MG63 (cell line): Measurements from ENCODE around the gene C11orf68. TPM values are rescaled to one million over a fixed set of nuclear protein-coding genes. Genes with fewer than 3 reads are reported as not detected.
A peak's percentile ranks its signal among the peaks of the same experiment; 100 is the strongest.
"Not testable (repeated sequence)": the region's sequence is repeated elsewhere in the genome, so short reads cannot be mapped to it uniquely, and the experiment has no call there.

Experiments used
- DNase-seq: peaks from one replicate; pipeline ENCODE4 v3.0.0-alpha.2; 2020
- H3K27me3 ChIP-seq: fragments of 250-450 bp; sonication (Bioruptor Pico); 2 replicates; pipeline ENCODE4 v1.5.1; 2020; ENCODE audit warnings: mild to moderate bottlenecking, moderate library complexity
- H3K36me3 ChIP-seq: fragments of 250-450 bp; sonication (Bioruptor Pico); 2 replicates; pipeline ENCODE4 v1.5.1; 2020; ENCODE audit warnings: mild to moderate bottlenecking, moderate library complexity
- H3K4me3 ChIP-seq: fragments of 250-450 bp; sonication (Bioruptor Pico); 2 replicates; pipeline ENCODE4 v1.5.1; 2020; ENCODE audit warnings: mild to moderate bottlenecking, moderate library complexity
- H3K9me3 ChIP-seq: fragments of 250-450 bp; sonication (Bioruptor Pico); 2 replicates; pipeline ENCODE4 v1.5.1; 2020; ENCODE audit warnings: mild to moderate bottlenecking, moderate library complexity
- total RNA-seq: library from RNA; depleted of rRNA; stranded (reverse); fragments of >200 nt; shearing (Covaris generic); gene quantifications from 2 replicates; pipeline ENCODE4 v1.2.3, GENCODE V29; 2014; ENCODE audit warnings: low replicate concordance

The C11orf68 gene
- total RNA-seq, 1 experiment from 2014 or later: 46.6 TPM

- Histone ChIP-seq H3K27me3 (no peaks in the 10 kb centered on the region), H3K36me3 (peaks cover 41% of the 10 kb centered on the region), H3K4me3 (peak within 1 kb of the TSS; percentile 98), H3K9me3 (no peaks in the 10 kb centered on the region)
- DNase-seq: peak; percentile 98
Observed at GRCh38 chr11:65900125-65900898, 18.6 kb downstream of the C11orf68 start, which contains the start of gene FOSL1. Gene FOSL1 (minus strand): TSS chr11:65900388. CDS start chr11:65900339, 49 bp downstream.

- Histone ChIP-seq H3K27me3 (no peaks in the 10 kb centered on the region), H3K36me3 (peaks cover 47% of the 10 kb centered on the region), H3K9me3 (no peaks in the 10 kb centered on the region), H3K4me3 (peak overlapping the region; percentile 98)
- peak; percentile 92 for DNase-seq
Observed at GRCh38 chr11:65899356-65900124, 19.3 kb downstream of the C11orf68 start.

- no peak for DNase-seq
- peak overlapping the region; percentile 98 for H3K4me3 ChIP-seq
- H3K27me3 ChIP-seq: no peaks in the 10 kb centered on the region
- H3K9me3 ChIP-seq: no peaks in the 10 kb centered on the region
- H3K36me3 ChIP-seq: peaks cover 54% of the 10 kb centered on the region
Observed at GRCh38 chr11:65898656-65899355, 20.1 kb downstream of the C11orf68 start.

GRCh38 chr11:65897020-65897471 lies 21.8 kb downstream of the C11orf68 start:
- Histone ChIP-seq H3K4me3 (peak overlapping the region; percentile 98), H3K9me3 (no peaks in the 10 kb centered on the region), H3K27me3 (no peaks in the 10 kb centered on the region), H3K36me3 (peaks cover 70% of the 10 kb centered on the region)
- DNase-seq: no peak

- no peak for DNase-seq
- Histone ChIP-seq H3K9me3 (no peaks in the 10 kb centered on the region), H3K4me3 (peak overlapping the region; percentile 98), H3K27me3 (no peaks in the 10 kb centered on the region), H3K36me3 (peaks cover 77% of the 10 kb centered on the region)
Observed at GRCh38 chr11:65896034-65896999, 22.5 kb downstream of the C11orf68 start.

- no peak for DNase-seq
- H3K36me3 ChIP-seq: peaks cover 79% of the 10 kb centered on the region
- no peaks in the 10 kb centered on the region for H3K27me3 ChIP-seq
- H3K4me3 ChIP-seq: peak overlapping the region; percentile 98; the same call in 1 of the 2 replicates
- no peaks in the 10 kb centered on the region for H3K9me3 ChIP-seq
Observed at GRCh38 chr11:65895482-65895981, 23.3 kb downstream of the C11orf68 start.

GRCh38 chr11:65894034-65894591 lies 24.7 kb downstream of the C11orf68 start:
- DNase-seq: no peak
- Histone ChIP-seq H3K36me3 (peaks cover 72% of the 10 kb centered on the region), H3K27me3 (no peaks in the 10 kb centered on the region), H3K9me3 (no peaks in the 10 kb centered on the region), H3K4me3 (no peak overlapping the region)

- Histone ChIP-seq H3K4me3 (peak overlapping the region; percentile 91), H3K36me3 (peaks cover 62% of the 10 kb centered on the region), H3K27me3 (no peaks in the 10 kb centered on the region), H3K9me3 (no peaks in the 10 kb centered on the region)
- no peak for DNase-seq
Observed at GRCh38 chr11:65892661-65893317, 26.1 kb downstream of the C11orf68 start.

GRCh38 chr11:65892137-65892540 lies 26.7 kb downstream of the C11orf68 start:
- H3K27me3 ChIP-seq, H3K9me3 ChIP-seq: not testable (repeated sequence)
- DNase-seq: peak; percentile 41
- H3K36me3 ChIP-seq: peaks cover 62% of the 10 kb centered on the region
- peak overlapping the region; percentile 91 for H3K4me3 ChIP-seq

- peak overlapping the region; percentile 91 for H3K4me3 ChIP-seq
- no peaks in the 10 kb centered on the region for H3K9me3 ChIP-seq
- peaks cover 62% of the 10 kb centered on the region for H3K36me3 ChIP-seq
- DNase-seq: peak; percentile 90
- no peaks in the 10 kb centered on the region for H3K27me3 ChIP-seq
Observed at GRCh38 chr11:65891219-65892136, 27.4 kb downstream of the C11orf68 start.

- Histone ChIP-seq H3K36me3 (peaks cover 59% of the 10 kb centered on the region), H3K4me3 (peak within 1 kb of the TSS; percentile 91)
- peak; percentile 98 for DNase-seq
Observed at GRCh38 chr11:65890324-65891218, 28.3 kb downstream of the C11orf68 start, which contains the start of gene CCDC85B. Gene CCDC85B (plus strand): TSS chr11:65890673. CDS start chr11:65890784, 111 bp downstream.

GRCh38 chr11:65888163-65888814 lies 30.6 kb downstream of the C11orf68 start, which contains the start of gene FIBP:
Gene FIBP (minus strand): TSS chr11:65888471. CDS start chr11:65888418, 53 bp downstream.
- H3K36me3 ChIP-seq: peaks cover 61% of the 10 kb centered on the region
- peak; percentile 98 for DNase-seq
- H3K4me3 ChIP-seq: peak within 1 kb of the TSS; percentile 91
- no peaks in the 10 kb centered on the region for H3K27me3 ChIP-seq
- no peaks in the 10 kb centered on the region for H3K9me3 ChIP-seq

More at GRCh38 chr11:65890324-65891218, 28.3 kb downstream of the C11orf68 start, which contains the start of gene CCDC85B:
- Histone ChIP-seq H3K9me3 (no peaks in the 10 kb centered on the region), H3K27me3 (no peaks in the 10 kb centered on the region)
